GM10847 (cell line): ENCODE data around the gene ZP1.

Source experiments
- POLR2A ChIP-seq: IDR thresholded peaks from 2 replicates; pipeline ENCODE4 v1.6.1; 2011; ENCODE audit not compliant: insufficient read length; ENCODE audit errors: extremely low read depth

ZP1 gene

DNA sequence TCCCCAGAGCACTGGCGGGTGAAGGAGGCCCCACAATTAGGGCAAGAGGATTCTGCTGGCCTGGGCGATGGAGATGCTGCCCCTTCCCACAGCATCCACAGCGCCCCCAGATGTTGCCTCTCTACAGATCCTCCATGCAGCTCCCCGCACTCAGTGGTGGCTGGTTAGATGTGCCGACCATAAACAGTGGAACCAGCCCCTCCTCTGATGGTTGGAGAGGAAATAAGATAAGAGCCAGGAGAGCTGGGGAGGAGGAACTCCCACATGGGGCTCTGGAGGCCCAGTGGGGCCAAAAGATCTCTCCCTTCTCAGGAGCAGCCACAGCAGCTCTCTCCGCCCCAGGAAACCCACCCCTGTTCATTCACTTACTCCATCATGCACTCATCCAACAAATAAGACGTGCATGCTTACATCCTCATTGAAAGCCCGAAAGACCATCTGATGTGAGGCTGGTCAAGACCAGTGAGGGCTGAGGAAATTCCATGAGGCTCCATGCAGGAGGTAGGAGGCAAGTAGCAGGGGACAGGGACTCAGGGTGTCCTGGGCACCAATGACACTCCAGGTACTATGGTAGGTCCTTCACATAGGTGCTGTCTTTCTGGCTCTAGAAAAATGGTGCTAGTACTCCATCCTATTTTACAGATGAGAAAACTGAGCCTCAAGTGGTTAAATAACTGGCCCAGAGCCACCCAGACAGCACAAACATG, 13.0 kb upstream of the ZP1 start:
- TF ChIP-seq POLR2A: no peak

- no peak for TF ChIP-seq POLR2A
Observed at GRCh38 chr11:60854847-60855725, 12.3 kb upstream of the ZP1 start.

DNA sequence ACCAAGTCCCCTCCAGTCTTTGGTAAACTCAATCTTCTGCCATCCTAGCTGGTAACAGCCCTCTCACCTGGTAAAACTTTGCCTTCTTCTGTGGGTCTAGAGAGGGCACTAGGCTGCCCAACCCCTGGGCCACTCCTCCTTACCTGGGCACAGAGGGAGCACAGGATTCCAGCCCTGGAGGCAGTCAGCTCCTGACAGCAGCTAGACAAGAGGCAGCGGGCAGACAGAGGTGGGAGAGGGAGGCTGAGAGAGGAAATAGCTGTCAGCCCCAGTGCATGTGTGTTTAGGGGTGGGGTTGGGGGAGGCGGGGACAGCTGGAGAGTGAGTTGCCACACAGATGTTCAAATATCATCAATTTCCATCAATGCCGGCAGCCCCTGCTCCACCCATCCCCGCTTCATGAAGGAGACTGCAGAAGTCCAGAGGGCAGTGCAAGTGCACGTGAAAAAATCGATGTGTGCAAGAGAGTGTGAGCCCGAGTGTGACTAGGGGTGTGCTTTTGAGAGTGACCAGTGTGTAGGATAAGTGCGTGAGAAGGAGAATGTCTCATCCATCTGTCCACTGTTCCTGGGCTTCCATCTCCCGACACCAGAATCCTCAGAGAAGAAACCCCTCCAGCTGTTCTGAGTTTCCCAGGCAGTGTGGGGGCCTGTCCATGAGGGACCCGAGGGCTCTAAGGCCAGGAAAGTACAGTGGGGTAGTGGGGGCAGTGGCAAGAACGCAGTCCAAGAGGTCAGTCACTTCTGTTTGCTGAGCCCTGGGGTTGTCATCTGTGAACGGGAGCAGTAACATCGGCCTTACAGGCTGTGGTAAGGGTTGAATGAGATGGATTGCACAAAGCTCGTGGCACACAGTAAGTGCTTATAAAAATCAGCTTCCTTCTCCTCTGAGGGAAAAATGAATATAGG, 11.4 kb upstream of the ZP1 start, which contains the start of gene PTGDR2:
Gene PTGDR2, minus strand, starts transcription at position 225 of the 908 bp plus-strand sequence. CDS start 2,228 bp downstream, outside the sequence.
- TF ChIP-seq POLR2A: no peak

DNA sequence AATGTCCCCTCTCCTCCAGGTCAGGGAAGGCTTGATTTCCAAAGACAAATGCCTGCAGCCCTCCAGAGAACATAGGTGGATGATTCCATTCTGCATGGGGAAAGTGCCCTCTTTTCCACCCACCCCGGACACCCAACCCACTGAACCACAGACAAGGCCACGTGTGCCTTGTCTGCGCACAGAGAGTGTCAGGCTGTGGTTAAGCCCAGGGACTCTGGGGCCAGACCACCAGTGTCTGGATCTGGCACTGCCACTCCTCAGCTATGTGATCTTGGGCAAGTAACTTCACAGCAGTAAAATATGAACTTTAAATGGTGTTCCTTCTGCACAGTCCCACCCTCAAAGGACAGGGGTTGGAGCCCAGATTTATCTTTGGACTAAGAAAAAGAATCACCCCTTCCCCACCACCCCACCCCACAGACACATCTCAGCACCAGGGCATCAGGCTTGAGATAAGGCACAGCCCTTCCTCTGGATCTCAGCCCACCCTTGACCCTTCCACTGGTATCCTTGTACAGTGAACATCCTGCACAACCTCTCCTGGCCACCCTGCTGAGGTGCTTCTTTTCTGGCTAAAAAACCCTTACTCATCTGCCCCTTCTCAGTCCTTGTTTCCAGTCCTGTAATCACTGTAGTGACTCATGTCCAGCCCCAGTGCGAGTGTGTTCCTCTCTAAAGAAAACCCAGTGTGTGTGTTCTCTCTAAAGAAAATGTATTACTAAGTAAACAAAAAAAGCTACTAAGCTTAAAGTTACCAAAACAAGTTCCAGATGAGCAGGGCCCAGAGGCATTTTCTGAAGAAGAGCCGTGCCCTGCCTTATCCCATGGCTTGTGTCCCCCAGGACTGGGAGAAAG, 9.7 kb upstream of the ZP1 start:
- TF ChIP-seq POLR2A: no peak

DNA sequence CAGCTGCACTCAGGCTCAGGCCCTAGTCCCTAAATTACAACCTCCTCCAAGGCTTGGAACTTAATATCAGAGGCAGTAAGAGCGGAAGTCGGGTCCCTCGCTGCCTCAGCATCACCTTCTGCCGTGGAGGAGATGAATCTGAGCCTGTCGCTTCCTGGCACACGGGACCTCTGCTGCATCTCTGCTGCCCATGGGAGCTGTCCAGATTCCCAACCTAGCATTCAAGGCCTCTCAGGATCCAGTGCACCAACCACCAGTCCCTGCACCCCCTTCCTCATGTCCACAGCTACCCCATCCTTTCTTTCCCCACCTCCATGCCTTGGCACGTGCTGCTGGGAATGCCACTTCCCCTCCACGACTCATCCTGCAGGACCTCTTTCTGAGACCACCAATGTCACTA, 9.1 kb upstream of the ZP1 start:
- TF ChIP-seq POLR2A: no peak

- no peak for TF ChIP-seq POLR2A
Observed at GRCh38 chr11:60858731-60859464, 8.4 kb upstream of the ZP1 start.

DNA sequence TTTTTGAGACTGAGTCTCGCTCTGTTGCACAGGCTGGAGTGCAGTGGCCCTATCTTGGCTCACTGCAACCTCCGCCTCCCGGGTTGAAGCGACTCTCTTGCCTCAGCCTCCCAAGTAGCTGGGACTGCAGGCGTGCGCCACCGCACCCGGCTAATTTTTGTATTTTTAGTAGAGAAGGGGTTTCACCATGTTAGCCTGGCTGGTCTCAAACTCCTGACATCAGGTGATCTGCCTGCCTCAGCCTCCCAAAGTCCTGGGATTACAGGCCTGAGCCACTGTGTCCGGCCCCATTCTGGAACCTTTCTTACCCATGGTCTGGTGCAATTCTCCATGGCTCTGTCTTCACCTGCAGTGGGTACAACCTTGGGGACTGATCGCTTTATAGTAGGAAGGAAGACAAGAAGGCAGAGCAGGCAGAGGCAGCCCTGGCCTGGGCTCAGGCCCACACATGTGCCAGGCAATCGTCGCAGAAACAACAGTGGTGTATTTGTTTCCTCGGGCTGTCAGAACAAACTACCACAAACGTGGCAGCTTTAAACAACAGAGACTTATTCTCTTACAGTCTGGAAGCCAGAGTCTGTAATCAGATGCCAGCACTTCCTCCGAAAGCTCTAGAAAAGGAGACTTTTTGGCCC, 7.6 kb upstream of the ZP1 start:
- TF ChIP-seq POLR2A: no peak

DNA sequence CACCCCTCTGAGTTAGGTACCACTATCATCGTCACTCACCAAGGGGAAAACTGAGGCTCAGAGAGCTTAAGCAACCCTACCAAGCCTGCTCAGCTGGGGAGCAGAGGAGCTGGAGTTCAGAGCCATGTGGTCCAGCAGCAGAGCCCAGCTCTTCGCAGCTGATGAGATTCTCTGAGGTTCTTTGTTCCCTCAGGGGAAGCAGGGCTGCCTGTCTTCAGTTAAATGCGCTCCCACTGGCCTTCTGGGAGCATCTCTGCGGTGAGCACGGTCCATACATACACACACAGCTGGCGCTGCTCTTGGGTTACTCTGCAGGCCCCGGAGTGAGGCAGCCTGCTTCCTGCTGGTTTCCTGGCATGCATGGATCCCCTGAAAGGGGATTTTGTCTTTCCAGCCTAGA, 6.4 kb upstream of the ZP1 start:
- TF ChIP-seq POLR2A: no peak

DNA sequence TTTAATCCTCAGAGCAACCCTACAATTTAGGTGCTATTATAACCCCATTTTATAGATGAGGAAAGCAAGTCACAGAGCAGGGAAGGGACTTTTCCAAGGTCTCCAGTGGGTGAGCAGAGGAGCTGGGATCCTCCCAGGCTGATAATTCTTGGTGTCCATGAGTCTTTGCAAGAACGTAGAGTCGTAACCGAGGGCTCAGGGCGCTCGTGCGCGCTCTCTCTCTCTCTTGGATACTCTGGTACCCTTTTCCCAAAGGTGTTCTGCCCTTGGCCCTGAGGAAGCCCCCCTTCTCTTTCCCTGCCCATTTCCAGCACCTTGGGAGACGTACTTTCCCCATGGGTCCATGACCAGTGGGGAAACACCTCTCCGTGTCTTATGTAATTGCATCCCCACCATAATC, 5.2 kb upstream of the ZP1 start:
- no peak for TF ChIP-seq POLR2A

DNA sequence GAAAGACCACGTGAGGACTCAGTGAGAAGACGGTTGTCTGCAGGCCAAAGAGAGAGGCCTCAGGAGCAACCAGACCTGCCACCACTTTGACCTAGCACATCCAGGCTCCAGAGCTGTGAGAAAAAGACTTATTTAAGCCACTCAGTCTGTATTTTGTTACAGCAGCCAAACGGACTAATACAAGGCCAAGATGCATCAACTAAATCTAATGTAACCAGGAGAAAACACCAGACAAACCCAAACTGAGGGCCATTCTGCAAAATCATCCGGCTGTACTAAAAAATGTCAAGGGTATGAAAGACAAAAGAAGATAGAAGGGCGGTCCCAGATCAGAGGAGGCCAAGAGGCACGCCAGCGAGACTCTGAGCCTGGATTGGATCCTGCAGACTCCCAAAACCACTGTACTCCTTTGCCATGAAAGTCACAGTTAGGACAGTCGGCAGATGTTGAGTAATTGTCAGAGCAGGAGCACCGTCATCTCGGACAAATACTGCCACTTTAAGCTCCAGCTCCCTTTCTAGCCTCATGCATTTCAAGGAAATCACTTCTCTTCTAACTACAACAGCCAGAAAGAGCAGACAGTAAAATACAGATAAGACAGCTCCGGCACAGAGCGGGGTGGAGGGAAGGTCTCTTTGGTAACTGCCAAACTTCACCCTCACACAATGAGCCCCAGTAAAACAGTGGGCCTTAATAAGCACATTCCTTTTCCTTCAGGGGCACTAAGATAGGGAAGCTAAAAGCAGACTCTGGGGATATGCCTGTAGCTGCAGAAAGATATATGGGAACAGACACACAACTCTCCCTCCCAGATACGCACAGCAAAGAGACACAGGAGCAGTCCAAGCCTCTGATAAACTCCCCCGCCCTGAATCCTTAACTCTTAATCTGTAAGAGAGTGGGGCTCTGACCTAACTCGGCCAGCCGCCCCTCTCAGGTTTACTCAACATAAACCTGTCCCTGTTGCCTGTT, 3.5 kb upstream of the ZP1 start:
- no peak for TF ChIP-seq POLR2A

- no peak for TF ChIP-seq POLR2A
Observed at GRCh38 chr11:60864856-60865513, 2.4 kb upstream of the ZP1 start.

DNA sequence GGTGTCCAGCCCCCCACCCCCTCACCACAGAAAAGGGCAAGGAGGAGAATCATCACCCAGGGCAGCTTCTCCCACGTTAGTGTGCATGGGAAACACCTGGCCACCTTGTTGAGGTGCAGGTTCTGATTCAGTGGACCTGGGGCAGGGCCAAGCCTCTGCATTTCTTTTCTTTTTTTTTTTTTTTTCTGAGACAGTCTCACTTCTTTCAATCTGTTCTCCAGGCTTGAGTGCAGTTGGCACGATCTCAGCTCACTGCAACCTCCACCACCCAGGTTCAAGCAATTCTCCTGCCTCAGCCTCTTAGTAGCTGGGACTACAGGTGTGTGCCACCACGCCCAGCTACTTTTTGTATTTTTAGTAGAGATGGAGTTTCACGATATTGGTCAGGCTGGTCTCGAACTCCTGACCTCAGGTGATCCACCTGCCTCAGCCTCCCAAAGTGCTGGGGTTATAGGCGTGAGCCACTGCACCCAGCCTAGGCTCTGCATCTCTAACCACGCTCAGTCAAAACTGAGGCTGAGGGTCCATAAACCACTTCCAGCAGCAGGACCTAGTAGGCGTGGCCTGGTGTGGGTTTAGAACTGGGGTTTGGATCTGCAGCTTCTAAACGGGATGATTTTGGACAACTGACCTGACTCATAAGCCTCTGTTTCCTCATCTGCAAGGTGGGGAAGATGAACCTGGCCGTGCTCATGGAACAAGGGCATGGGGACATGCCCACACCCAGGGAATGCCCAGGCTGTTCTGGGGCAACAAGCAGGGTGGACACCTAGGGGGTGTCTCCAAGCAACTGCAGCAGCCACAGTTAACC, 734 bp downstream of the ZP1 start:
- TF ChIP-seq POLR2A: no peak
